22Rv1 (cell line): ENCODE measurements around the gene CHAT.

Source experiments
- ZFX ChIP-seq: fragments of 450-650 bp; IDR thresholded peaks from 2 replicates; pipeline ENCODE4 v1.6.1; 2017; ENCODE audit warnings: antibody characterized with exemption, borderline replicate concordance
- TF ChIP-seq, protein P1 (sequence below): fragments of 450-650 bp; IDR thresholded peaks from 2 replicates; pipeline ENCODE4 v1.5.1; 2017; ENCODE audit warnings: mild to moderate bottlenecking

DNA sequence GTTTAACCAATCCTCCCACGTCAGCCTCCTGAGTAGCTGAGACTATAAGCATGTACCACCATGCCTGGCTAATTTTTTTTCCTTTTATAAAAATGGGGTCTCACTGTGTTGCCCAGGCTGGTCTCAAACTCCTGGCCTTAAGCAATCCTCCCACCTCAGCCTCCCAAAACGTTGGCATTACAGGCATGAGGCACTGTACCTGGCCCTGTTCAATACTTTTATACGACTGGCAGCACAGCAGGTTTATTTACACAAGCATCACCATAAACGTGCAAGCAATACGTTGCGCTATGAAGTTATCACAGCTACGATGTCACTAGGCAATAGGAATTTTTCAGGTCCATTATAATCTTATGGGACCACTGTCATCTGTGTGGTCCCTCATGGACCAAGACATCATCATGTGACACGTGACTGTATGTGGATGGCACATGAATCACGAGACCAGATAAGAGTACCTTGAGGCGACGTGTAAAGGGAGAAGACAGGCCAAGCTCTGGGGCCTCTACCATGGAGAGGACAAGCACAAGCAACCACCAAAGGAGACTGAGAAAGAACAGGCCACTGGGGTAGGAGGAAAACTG is 38.3 kb upstream of the CHAT start:
- TF ChIP-seq, protein P1, sequence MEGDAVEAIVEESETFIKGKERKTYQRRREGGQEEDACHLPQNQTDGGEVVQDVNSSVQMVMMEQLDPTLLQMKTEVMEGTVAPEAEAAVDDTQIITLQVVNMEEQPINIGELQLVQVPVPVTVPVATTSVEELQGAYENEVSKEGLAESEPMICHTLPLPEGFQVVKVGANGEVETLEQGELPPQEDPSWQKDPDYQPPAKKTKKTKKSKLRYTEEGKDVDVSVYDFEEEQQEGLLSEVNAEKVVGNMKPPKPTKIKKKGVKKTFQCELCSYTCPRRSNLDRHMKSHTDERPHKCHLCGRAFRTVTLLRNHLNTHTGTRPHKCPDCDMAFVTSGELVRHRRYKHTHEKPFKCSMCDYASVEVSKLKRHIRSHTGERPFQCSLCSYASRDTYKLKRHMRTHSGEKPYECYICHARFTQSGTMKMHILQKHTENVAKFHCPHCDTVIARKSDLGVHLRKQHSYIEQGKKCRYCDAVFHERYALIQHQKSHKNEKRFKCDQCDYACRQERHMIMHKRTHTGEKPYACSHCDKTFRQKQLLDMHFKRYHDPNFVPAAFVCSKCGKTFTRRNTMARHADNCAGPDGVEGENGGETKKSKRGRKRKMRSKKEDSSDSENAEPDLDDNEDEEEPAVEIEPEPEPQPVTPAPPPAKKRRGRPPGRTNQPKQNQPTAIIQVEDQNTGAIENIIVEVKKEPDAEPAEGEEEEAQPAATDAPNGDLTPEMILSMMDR, result no peak
- TF ChIP-seq ZFX, result no peak
